Mesenchymal stem cell (in vitro differentiated cells and primary cell): ENCODE measurements around the gene FOLR1.
"Not testable (repeated sequence)": the region's sequence is repeated elsewhere in the genome, so short reads cannot be mapped to it uniquely, and the experiment has no call there.

Source experiments
- DNase-seq: peaks from one replicate; pipeline ENCODE4 v3.0.0-alpha.2; 2013
- H2AFZ ChIP-seq: one replicate; pipeline ENCODE4 v1.6.1; 2013; ENCODE audit warnings: low read depth, mild to moderate bottlenecking, control low read depth, inconsistent platforms, low read length, moderate library complexity
- H2AK5ac ChIP-seq: 2 replicates; pipeline ENCODE4 v1.6.1; 2013; ENCODE audit warnings: low read length, moderate library complexity, mild to moderate bottlenecking, inconsistent platforms; ENCODE audit not compliant: severe bottlenecking
- H2BK120ac ChIP-seq: one replicate; pipeline ENCODE4 v1.6.1; 2013; ENCODE audit warnings: low read depth, mild to moderate bottlenecking, inconsistent platforms, low read length, moderate library complexity
- H2BK12ac ChIP-seq, 2 experiments: one replicate each; pipeline ENCODE4 v1.6.1; 2013; ENCODE audit warnings: inconsistent platforms in 2 of 2, low read length in 2 of 2, mild to moderate bottlenecking in 2 of 2, moderate library complexity in 2 of 2, control low read depth in 1 of 2
- H2BK15ac ChIP-seq: one replicate; pipeline ENCODE4 v1.6.1; 2013; ENCODE audit warnings: mild to moderate bottlenecking, low read depth, inconsistent platforms; ENCODE audit not compliant: poor library complexity, severe bottlenecking
- H2BK5ac ChIP-seq: 2 replicates; pipeline ENCODE4 v1.6.1; 2013; ENCODE audit warnings: low read depth, mild to moderate bottlenecking, low read length, control low read depth, inconsistent platforms; ENCODE audit not compliant: poor library complexity, severe bottlenecking
- H3K14ac ChIP-seq, 2 experiments: one replicate each; pipeline ENCODE4 v1.6.1; 2013; ENCODE audit warnings: inconsistent platforms in 2 of 2, low read length in 2 of 2, control low read depth in 1 of 2, mild to moderate bottlenecking in 1 of 2, moderate library complexity in 1 of 2
- H3K18ac ChIP-seq, 2 experiments: one replicate each; pipeline ENCODE4 v1.6.1; 2013; ENCODE audit warnings: inconsistent platforms in 2 of 2, low read length in 2 of 2, control low read depth in 1 of 2, low read depth in 1 of 2, mild to moderate bottlenecking in 1 of 2
- H3K23ac ChIP-seq, 2 experiments: one replicate each; pipeline ENCODE4 v1.6.1; 2013; ENCODE audit warnings: inconsistent platforms in 2 of 2, low read length in 2 of 2, mild to moderate bottlenecking in 2 of 2, moderate library complexity in 2 of 2, control low read depth in 1 of 2
- H3K27ac ChIP-seq: 2 replicates; pipeline ENCODE4 v1.5.1; 2013; ENCODE audit warnings: mild to moderate bottlenecking, moderate library complexity, low read length, control low read depth, inconsistent platforms; ENCODE audit not compliant: poor library complexity, severe bottlenecking
- H3K27me3 ChIP-seq, 2 experiments: 2 replicates each; pipeline versions ENCODE4 v1.6.1 to v1.7.0; 2013; ENCODE audit warnings: low read length in 2 of 2, mild to moderate bottlenecking in 2 of 2, moderate library complexity in 2 of 2, control low read depth in 1 of 2, inconsistent platforms in 1 of 2; ENCODE audit not compliant: control insufficient read depth in 1 of 2, insufficient read depth in 1 of 2
- H3K36me3 ChIP-seq, 2 experiments: 2 replicates each; pipeline versions ENCODE4 v1.6.1 to v1.7.0; 2013; ENCODE audit warnings: low read length in 2 of 2, control low read depth in 1 of 2, inconsistent platforms in 1 of 2, low read depth in 1 of 2, mild to moderate bottlenecking in 1 of 2; ENCODE audit not compliant: insufficient read depth in 2 of 2, control insufficient read depth in 1 of 2
- H3K4ac ChIP-seq, 2 experiments: one replicate each; pipeline ENCODE4 v1.6.1; 2013; ENCODE audit warnings: inconsistent platforms in 2 of 2, low read length in 2 of 2, mild to moderate bottlenecking in 2 of 2, moderate library complexity in 2 of 2, control low read depth in 1 of 2, low read depth in 1 of 2
- H3K4me1 ChIP-seq: 2 replicates; pipeline ENCODE4 v1.6.1; 2013; ENCODE audit warnings: low read depth, low read length, control low read depth; ENCODE audit not compliant: control insufficient read depth, insufficient read depth
- H3K4me2 ChIP-seq: 2 replicates; pipeline ENCODE4 v1.6.1; 2013; ENCODE audit warnings: low read length, mild to moderate bottlenecking, inconsistent platforms; ENCODE audit not compliant: poor library complexity, severe bottlenecking
- H3K4me3 ChIP-seq, 2 experiments: 2 replicates each; pipeline versions ENCODE4 v1.5.1 to v1.7.0; 2013; ENCODE audit warnings: low read length in 2 of 2, mild to moderate bottlenecking in 2 of 2, control low read depth in 1 of 2, low read depth in 1 of 2; ENCODE audit not compliant: insufficient read depth in 1 of 2
- H3K79me1 ChIP-seq: replicated peaks from 2 replicates; pipeline ENCODE4 v1.6.1; 2013; ENCODE audit warnings: mild to moderate bottlenecking, control low read depth, low read length, inconsistent platforms; ENCODE audit not compliant: poor library complexity, severe bottlenecking
- H3K9ac ChIP-seq: 2 replicates; pipeline ENCODE4 v1.7.0; 2013; ENCODE audit warnings: mild to moderate bottlenecking, low read length, moderate library complexity
- H3K9me3 ChIP-seq: 2 replicates; pipeline ENCODE4 v1.7.0; 2013; ENCODE audit warnings: mild to moderate bottlenecking, low read length; ENCODE audit not compliant: control insufficient read depth
- H4K8ac ChIP-seq: one replicate; pipeline ENCODE4 v1.6.1; 2013; ENCODE audit warnings: inconsistent platforms, mild to moderate bottlenecking, low read length, moderate library complexity
- H4K91ac ChIP-seq: one replicate; pipeline ENCODE4 v1.6.1; 2013; ENCODE audit warnings: mild to moderate bottlenecking, low read length, inconsistent platforms
- WGBS: methylation state at CpG from one replicate; pipeline ENCODE4 v1.1.7; 2013; ENCODE audit warnings: mixed read lengths; 5-methylcytosine and 5-hydroxymethylcytosine counted together

The FOLR1 gene

DNA sequence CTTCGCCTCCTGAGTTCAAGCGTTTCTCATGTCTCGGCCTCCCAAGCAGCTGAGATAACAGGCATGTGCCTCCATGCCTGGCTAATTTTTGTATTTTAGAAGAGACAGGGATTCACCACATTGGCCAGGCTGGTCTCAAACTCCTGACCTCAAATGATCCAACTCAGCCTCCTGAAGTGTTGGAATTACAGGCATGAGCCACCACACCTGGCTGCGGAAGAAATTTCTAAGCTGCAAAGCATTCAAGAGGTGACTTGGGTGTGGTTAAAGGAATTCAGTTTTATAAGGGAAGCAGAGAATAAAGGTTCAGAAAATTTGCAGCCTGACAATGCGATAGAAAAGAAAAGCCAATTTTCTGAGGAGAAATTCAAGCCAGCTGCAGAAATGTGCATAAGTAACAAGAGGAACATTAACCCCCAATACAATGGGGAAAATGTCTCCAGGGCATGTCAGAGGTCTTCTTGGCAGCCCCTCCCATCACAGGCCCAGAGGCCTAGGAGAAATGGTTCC, 22.8 kb upstream of the FOLR1 start:
- DNase-seq, H2BK15ac ChIP-seq, H3K4me2 ChIP-seq, H3K27ac ChIP-seq, H3K36me3 ChIP-seq, H3K23ac ChIP-seq, H3K4ac ChIP-seq, H2AFZ ChIP-seq, H3K4me1 ChIP-seq, H3K27me3 ChIP-seq, H4K91ac ChIP-seq, H2AK5ac ChIP-seq, H3K4me3 ChIP-seq, H2BK12ac ChIP-seq, H2BK5ac ChIP-seq, H3K9me3 ChIP-seq, H3K79me1 ChIP-seq, H4K8ac ChIP-seq, H3K9ac ChIP-seq, H2BK120ac ChIP-seq, H3K14ac ChIP-seq, H3K18ac ChIP-seq: not testable (repeated sequence)
- 98% methylated on average over 5 of the region's 5 CpGs for WGBS

DNA sequence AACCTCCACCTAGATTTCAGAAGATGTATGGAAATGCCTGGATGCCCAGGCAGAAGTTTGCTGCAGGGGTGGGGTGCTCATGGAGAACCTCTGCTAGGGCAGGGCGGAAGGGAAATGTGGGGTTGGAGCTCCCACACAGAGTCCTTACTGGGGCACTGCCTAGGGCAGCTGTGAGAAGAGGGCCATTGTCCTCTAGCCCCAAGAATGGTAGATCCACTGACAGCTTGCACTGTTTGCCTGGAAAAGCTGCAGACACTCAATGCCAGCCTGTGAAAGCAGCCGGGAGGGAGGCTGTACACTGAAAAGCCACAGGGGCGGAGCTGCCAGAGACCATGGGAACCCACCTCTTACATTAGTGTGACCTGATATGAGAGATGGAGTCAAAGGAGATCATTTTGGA, 22.2 kb upstream of the FOLR1 start:
- not testable (repeated sequence) for H2BK15ac ChIP-seq, H3K4me1 ChIP-seq, DNase-seq, H3K9me3 ChIP-seq, H4K91ac ChIP-seq, H3K4me2 ChIP-seq, H3K4ac ChIP-seq, H3K4me3 ChIP-seq, H2AK5ac ChIP-seq, H3K79me1 ChIP-seq, H2AFZ ChIP-seq, H3K14ac ChIP-seq, H3K27ac ChIP-seq, H2BK120ac ChIP-seq, H3K36me3 ChIP-seq, H2BK5ac ChIP-seq, H2BK12ac ChIP-seq, H4K8ac ChIP-seq, H3K18ac ChIP-seq, H3K23ac ChIP-seq, H3K27me3 ChIP-seq, H3K9ac ChIP-seq
- WGBS, result 92% methylated on average over 3 of the region's 3 CpGs

DNA sequence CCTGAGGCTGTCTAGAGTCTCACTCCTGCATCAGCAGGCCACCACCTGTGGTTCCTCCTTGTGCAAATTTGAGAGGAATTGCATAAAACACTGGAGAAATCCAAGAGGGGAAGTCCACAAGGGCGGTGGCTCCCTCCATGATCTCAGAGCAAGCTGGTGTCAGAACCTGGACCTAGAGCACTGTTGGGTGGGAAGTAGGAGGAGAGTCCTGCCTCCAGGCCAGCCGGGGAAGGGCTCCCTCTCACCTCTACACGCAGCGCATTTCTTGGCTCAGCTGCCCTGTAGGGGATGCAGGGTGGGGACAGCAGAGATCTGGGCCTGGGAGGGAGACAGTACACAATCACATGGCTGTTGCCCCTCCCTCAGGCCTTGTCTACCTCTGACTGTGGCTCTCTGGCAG, 19.9 kb upstream of the FOLR1 start:
- H3K18ac ChIP-seq, H3K14ac ChIP-seq, H3K4me3 ChIP-seq, H2AK5ac ChIP-seq, H2BK5ac ChIP-seq, H3K4ac ChIP-seq, DNase-seq, H3K23ac ChIP-seq, H3K4me2 ChIP-seq, H3K79me1 ChIP-seq, H4K8ac ChIP-seq, H3K27ac ChIP-seq, H3K9me3 ChIP-seq, H2BK12ac ChIP-seq, H2BK15ac ChIP-seq, H3K9ac ChIP-seq, H2AFZ ChIP-seq, H4K91ac ChIP-seq, H2BK120ac ChIP-seq, H3K36me3 ChIP-seq, H3K4me1 ChIP-seq: not testable (repeated sequence)
- 60% methylated on average over 4 of the region's 4 CpGs for WGBS
- H3K27me3 ChIP-seq, result peaks cover 0 to 13% of the 10 kb centered on the region in 2 experiments

DNA sequence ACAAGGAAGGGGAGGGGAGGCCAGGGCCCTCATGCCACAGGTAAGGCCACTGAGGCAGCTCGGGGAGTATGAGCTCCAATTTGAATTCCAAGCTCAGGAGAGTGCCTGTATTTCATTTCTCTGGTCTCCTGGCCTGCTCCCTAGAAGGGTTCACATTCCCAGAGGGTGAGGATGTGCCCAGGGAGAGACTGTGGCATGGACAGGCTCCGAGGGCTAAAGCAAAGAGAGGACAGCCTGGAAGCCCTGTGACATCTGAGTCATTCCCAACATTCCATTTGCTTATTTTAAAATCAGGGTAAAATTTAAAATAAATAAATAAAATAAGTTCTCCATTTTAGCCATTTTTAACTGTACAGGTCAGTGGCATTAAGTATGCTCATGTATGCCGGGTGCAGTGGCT, 18.6 kb upstream of the FOLR1 start:
- H3K4me3 ChIP-seq, result no peak overlapping the region
- no peak overlapping the region for H3K9ac ChIP-seq
- H2AK5ac ChIP-seq, result no peak overlapping the region
- WGBS, result 89% methylated on average over 2 of the region's 3 CpGs
- no peaks in the 10 kb centered on the region for H3K36me3 ChIP-seq
- H3K23ac ChIP-seq, result no peak overlapping the region
- no peak overlapping the region for H3K4ac ChIP-seq
- no peak overlapping the region for H3K14ac ChIP-seq
- no peak overlapping the region for H4K8ac ChIP-seq
- H3K4me1 ChIP-seq, result no peaks in the 10 kb centered on the region
- H3K4me2 ChIP-seq, result no peak overlapping the region
- H4K91ac ChIP-seq, result no peak overlapping the region
- H2BK5ac ChIP-seq, result no peak overlapping the region
- H3K27me3 ChIP-seq, result peaks cover 0 to 13% of the 10 kb centered on the region in 2 experiments
- H2AFZ ChIP-seq, result no peak overlapping the region
- H3K18ac ChIP-seq, result no peak overlapping the region
- DNase-seq, result no peak
- no peak overlapping the region for H3K27ac ChIP-seq
- H2BK120ac ChIP-seq, result no peak overlapping the region
- H2BK12ac ChIP-seq, result no peak overlapping the region
- H3K79me1 ChIP-seq, result no peaks in the 10 kb centered on the region
- no peaks in the 10 kb centered on the region for H3K9me3 ChIP-seq
- H2BK15ac ChIP-seq, result no peak overlapping the region
